ENCODE measurements around the gene PRKCE.

The PRKCE gene

GRCh38 chr2:45950606-45951005, 299.1 kb downstream of the PRKCE start:
- Histone ChIP-seq H3K9me3 (no peaks in the 10 kb centered on the region), H3K4me1 (no peaks in the 10 kb centered on the region), H3K36me3 (no peaks in the 10 kb centered on the region), H3K27me3 (no peaks in the 10 kb centered on the region), H3K27ac (no peak overlapping the region), H3K4me3 (no peak overlapping the region)
- intact Hi-C loops (cut with DNase I; ENCODE audit: low total_unique reads): no loop called here
- DNase-seq: no peak
- TF ChIP-seq, protein P1, sequence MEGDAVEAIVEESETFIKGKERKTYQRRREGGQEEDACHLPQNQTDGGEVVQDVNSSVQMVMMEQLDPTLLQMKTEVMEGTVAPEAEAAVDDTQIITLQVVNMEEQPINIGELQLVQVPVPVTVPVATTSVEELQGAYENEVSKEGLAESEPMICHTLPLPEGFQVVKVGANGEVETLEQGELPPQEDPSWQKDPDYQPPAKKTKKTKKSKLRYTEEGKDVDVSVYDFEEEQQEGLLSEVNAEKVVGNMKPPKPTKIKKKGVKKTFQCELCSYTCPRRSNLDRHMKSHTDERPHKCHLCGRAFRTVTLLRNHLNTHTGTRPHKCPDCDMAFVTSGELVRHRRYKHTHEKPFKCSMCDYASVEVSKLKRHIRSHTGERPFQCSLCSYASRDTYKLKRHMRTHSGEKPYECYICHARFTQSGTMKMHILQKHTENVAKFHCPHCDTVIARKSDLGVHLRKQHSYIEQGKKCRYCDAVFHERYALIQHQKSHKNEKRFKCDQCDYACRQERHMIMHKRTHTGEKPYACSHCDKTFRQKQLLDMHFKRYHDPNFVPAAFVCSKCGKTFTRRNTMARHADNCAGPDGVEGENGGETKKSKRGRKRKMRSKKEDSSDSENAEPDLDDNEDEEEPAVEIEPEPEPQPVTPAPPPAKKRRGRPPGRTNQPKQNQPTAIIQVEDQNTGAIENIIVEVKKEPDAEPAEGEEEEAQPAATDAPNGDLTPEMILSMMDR (IDR thresholded peaks at IDR 0.05): no peak

DNA sequence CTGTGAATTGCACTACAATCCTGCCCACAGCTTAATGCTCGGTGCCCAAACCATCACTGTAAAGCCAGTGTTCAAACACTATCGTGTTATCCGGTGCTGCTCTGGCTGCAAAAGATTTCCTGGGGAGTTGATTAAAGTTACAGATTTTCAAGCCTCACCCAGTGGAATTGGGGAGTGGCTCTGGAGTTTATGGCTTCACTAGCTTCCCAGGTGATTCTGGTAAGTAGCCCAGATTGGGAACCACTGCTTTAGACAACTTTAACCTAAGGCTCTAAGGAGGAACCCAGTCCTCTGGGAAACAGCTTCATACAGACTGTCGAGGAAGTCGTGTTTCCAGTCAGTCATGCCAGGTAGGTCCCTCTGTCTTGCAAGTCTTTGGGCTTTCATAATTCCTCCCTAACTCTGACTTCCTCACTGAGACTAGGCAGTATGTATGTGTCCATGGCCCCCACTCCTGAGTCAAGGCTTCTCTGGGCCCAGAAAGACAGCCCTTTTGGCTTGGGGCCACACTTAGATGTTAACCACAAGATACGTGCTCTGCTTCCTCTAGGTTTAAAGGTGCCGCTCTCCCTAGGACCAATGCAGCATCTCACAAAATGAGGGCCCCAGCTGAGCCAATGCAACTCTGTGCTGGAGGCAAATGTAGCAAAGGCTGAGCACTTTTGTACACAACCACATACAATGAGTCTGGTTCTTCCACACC, 299.7 kb downstream of the PRKCE start:
- Histone ChIP-seq H3K4me3 (no peak overlapping the region), H3K27me3 (no peaks in the 10 kb centered on the region), H3K27ac (no peak overlapping the region), H3K36me3 (no peaks in the 10 kb centered on the region), H3K4me1 (no peaks in the 10 kb centered on the region), H3K9me3 (no peaks in the 10 kb centered on the region)
- intact Hi-C loops (cut with DNase I; ENCODE audit: low total_unique reads): no loop called here
- DNase-seq: no peak
- TF ChIP-seq, protein P1 (IDR thresholded peaks at IDR 0.05): no peak

GRCh38 chr2:45952591-45952990, 301.1 kb downstream of the PRKCE start:
- no peaks in the 10 kb centered on the region for H3K9me3 ChIP-seq
- no peaks in the 10 kb centered on the region for H3K27me3 ChIP-seq
- TF ChIP-seq, protein P1 (IDR thresholded peaks at IDR 0.05): no peak
- H3K27ac ChIP-seq: no peak overlapping the region
- H3K36me3 ChIP-seq: no peaks in the 10 kb centered on the region
- no peak overlapping the region for H3K4me3 ChIP-seq
- intact Hi-C loops (cut with DNase I; ENCODE audit: low total_unique reads): no loop called here
- no peak for DNase-seq
- no peaks in the 10 kb centered on the region for H3K4me1 ChIP-seq

DNA sequence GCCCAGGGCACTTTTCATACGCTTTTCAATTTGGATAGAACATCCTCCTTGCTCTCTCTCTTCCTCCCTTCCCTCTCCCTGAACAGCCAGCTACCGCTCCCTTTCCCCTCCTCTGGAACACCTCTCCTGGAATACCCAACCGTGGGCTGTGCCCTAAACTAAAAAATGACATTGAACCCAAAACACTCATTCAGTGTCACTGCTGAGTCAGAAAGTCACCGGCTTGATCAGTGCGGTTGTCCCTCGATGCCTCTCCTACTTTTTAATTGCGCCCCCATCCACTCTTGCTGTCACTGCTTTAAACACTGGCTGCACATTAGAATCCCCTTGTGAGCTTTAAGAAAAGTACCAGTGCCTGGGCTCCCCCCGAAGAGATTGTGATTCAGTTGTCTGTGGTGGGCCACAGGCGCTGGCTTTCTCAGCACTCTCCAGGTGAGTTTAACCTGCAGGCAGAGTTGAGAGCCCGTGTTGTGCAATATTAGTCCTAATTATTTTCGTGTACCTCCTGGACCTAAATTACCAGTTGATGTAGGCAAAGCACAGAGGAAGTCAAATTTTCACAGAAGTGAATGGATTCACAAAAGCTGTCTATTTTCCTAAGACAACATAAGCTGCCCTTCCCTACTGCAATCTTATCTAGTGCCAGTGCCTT, 302.0 kb downstream of the PRKCE start:
- H3K36me3 ChIP-seq: no peaks in the 10 kb centered on the region
- H3K9me3 ChIP-seq: no peaks in the 10 kb centered on the region
- no peaks in the 10 kb centered on the region for H3K27me3 ChIP-seq
- TF ChIP-seq, protein P1 (IDR thresholded peaks at IDR 0.05): no peak
- no peak overlapping the region for H3K4me3 ChIP-seq
- H3K4me1 ChIP-seq: no peaks in the 10 kb centered on the region
- no peak for DNase-seq
- intact Hi-C loops (cut with DNase I; ENCODE audit: low total_unique reads): no loop called here
- no peak overlapping the region for H3K27ac ChIP-seq

GRCh38 chr2:45954233-45954850, 302.9 kb downstream of the PRKCE start:
- Histone ChIP-seq H3K9me3 (no peaks in the 10 kb centered on the region), H3K27ac (no peak overlapping the region), H3K4me1 (no peaks in the 10 kb centered on the region), H3K36me3 (no peaks in the 10 kb centered on the region), H3K27me3 (no peaks in the 10 kb centered on the region), H3K4me3 (no peak overlapping the region)
- no peak for DNase-seq
- TF ChIP-seq, protein P1 (IDR thresholded peaks at IDR 0.05): no peak
- intact Hi-C loops (cut with DNase I; ENCODE audit: low total_unique reads): no loop called here
